HCT116 (cell line): ENCODE results near the gene CDRT15.

Source experiments
- CEBPB ChIP-seq: IDR thresholded peaks from 2 replicates; pipeline ENCODE4 v1.6.1; 2012; ENCODE audit warnings: low read depth
- CTCF ChIP-seq, 3 experiments: fragments of 200-600 bp in 1 of 3; sonication (generic) in 1 of 3; IDR thresholded peaks in 2 of 3; conservative IDR thresholded peaks in 1 of 3; 2 replicates each; pipeline ENCODE4 v1.5.1; 2012 to 2017; ENCODE audit warnings: low read depth in 2 of 3, low read length in 2 of 3, antibody characterized with exemption in 1 of 3, borderline replicate concordance in 1 of 3, control low read depth in 1 of 3, mild to moderate bottlenecking in 1 of 3, mixed read lengths in 1 of 3, mixed run types in 1 of 3, moderate library complexity in 1 of 3; ENCODE audit not compliant: insufficient read depth in 1 of 3
- EZH2phosphoT487 ChIP-seq: fragments of 200-600 bp; IDR thresholded peaks from 2 replicates; pipeline ENCODE4 v1.6.1; 2018; ENCODE audit warnings: antibody characterized with exemption, borderline replicate concordance
- REST ChIP-seq: IDR thresholded peaks from 2 replicates; pipeline ENCODE4 v1.6.1; 2012; ENCODE audit warnings: low read depth
- YY1 ChIP-seq: IDR thresholded peaks from 2 replicates; pipeline ENCODE4 v1.6.1; 2011; ENCODE audit warnings: low read length, low read depth, moderate library complexity, mild to moderate bottlenecking; ENCODE audit not compliant: insufficient replicate concordance; ENCODE audit errors: extremely low read depth
- ZBTB33 ChIP-seq: IDR thresholded peaks from 2 replicates; pipeline ENCODE4 v1.6.1; 2011; ENCODE audit warnings: mild to moderate bottlenecking, low read length, moderate library complexity; ENCODE audit not compliant: insufficient replicate concordance; ENCODE audit errors: extremely low read depth
- ZNF274 ChIP-seq: fragments of 200-500 bp; sonication (Bioruptor generic); IDR thresholded peaks from 2 replicates; pipeline ENCODE4 v1.6.1; 2014; ENCODE audit warnings: mild to moderate bottlenecking, low read depth, low read length, inconsistent platforms

- TF ChIP-seq REST (no peak), CTCF (IDR thresholded peaks at IDR 0.05 in 2 of 3, conservative IDR thresholded peaks at IDR 0.05 in 1 of 3; ENCODE audit: borderline replicate concordance in 1 of 3, insufficient read depth in 1 of 3, low read depth in 2 of 3, low read length in 2 of 3) (no peak), CEBPB (no peak), EZH2phosphoT487 (no peak), ZBTB33 (no peak), YY1 (no peak), ZNF274 (no peak)
These were observed 37.1 kb downstream of the CDRT15 start for GRCh38 chr17:14199601-14200000.
